Spleen (tissue), 7 donors: ENCODE measurements around the gene PCGF2.

Experiments
- POLR2A ChIP-seq, 3 donors: fragments of 450-650 bp; IDR thresholded peaks; one replicate each; pipeline ENCODE4 v1.5.1; 2017; ENCODE audit warnings: antibody characterized with exemption in 3 of 3, mild to moderate bottlenecking in 1 of 3
- TF ChIP-seq, protein P1 (sequence below), 11 experiments: fragments of 200-600 bp in 7 of 11; fragments of 450-650 bp in 4 of 11; sonication (generic) in 4 of 11; IDR thresholded peaks in 8 of 11; conservative IDR thresholded peaks in 3 of 11; 1 replicate in 7 of 11; 2 replicates in 4 of 11; pipeline versions ENCODE4 v1.4.0 to v1.8.0; 2016 to 2021; ENCODE audit warnings: antibody characterized with exemption in 11 of 11, inconsistent platforms in 4 of 11, mild to moderate bottlenecking in 1 of 11
- donor health status: DM: no; HTN: no; CAD: no; lungs with moderate emphysema.
- donor health status: DM: no; HTN: no; CAD: no.
- donor health status: DM: no; HTN: no; CAD: no.

DNA sequence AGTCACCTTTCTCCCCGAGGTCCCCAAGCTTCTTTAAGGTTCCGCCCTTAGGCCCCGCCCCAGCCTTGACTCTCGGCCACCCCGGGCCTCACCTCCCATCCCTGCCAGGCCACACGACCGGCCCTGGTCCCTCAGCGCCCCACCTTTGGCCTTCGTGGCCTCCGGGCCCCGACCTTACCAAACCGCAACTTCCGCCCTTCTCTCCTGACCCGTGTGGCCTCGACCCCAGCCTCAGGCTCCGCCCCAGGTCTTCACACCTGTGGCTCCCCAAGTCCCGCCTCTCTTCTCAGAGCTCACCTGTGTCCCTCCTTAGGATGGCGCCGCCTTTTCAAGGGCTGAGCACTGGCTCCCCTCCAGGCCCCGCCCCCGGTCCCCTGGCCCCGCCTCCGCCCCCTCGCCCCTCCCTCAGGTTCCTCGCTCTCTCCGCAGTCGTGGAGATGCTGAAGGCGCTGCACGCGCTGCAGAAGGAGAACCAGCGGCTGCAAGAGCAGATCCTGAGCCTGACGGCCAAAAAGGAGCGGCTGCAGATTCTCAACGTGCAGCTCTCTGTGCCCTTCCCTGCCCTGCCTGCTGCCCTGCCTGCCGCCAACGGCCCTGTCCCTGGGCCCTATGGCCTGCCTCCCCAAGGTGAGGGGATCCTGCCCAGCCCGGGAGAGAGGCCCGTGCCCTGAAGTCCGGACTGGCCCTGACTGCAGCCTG is 28.0 kb downstream of the PCGF2 start:
- TF ChIP-seq, protein P1, sequence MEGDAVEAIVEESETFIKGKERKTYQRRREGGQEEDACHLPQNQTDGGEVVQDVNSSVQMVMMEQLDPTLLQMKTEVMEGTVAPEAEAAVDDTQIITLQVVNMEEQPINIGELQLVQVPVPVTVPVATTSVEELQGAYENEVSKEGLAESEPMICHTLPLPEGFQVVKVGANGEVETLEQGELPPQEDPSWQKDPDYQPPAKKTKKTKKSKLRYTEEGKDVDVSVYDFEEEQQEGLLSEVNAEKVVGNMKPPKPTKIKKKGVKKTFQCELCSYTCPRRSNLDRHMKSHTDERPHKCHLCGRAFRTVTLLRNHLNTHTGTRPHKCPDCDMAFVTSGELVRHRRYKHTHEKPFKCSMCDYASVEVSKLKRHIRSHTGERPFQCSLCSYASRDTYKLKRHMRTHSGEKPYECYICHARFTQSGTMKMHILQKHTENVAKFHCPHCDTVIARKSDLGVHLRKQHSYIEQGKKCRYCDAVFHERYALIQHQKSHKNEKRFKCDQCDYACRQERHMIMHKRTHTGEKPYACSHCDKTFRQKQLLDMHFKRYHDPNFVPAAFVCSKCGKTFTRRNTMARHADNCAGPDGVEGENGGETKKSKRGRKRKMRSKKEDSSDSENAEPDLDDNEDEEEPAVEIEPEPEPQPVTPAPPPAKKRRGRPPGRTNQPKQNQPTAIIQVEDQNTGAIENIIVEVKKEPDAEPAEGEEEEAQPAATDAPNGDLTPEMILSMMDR (IDR thresholded peaks at IDR 0.05 in 8 of 11, conservative IDR thresholded peaks at IDR 0.05 in 3 of 11), result no peak
- no peak for TF ChIP-seq POLR2A (IDR thresholded peaks at IDR 0.05)
